Activated T-cell treated with anti-CD3 and anti-CD28 coated beads for 4 hours (primary cell): ENCODE data around the gene SNTG2.

ENCODE experiments used
- DNase-seq: peaks from one replicate; pipeline ENCODE4 v3.0.0-alpha.2; 2020

SNTG2 gene

GRCh38 chr2:1154710-1155594 lies 204.3 kb downstream of the SNTG2 start:
- DNase-seq: no peak

GRCh38 chr2:1156059-1156458 lies 205.4 kb downstream of the SNTG2 start:
- DNase-seq: no peak

GRCh38 chr2:1156531-1156930 lies 205.9 kb downstream of the SNTG2 start:
- no peak for DNase-seq

GRCh38 chr2:1157107-1157506 lies 206.5 kb downstream of the SNTG2 start:
- DNase-seq: no peak

GRCh38 chr2:1159013-1159412 lies 208.4 kb downstream of the SNTG2 start:
- DNase-seq: no peak

GRCh38 chr2:1162246-1162645 lies 211.6 kb downstream of the SNTG2 start:
- no peak for DNase-seq

- DNase-seq: peak; percentile 28
Measured at GRCh38 chr2:1162768-1163584, 212.3 kb downstream of the SNTG2 start.

GRCh38 chr2:1166976-1167375 lies 216.3 kb downstream of the SNTG2 start:
- DNase-seq: no peak

- DNase-seq: no peak
Measured at GRCh38 chr2:1168846-1169245, 218.2 kb downstream of the SNTG2 start.

- no peak for DNase-seq
Measured at GRCh38 chr2:1169291-1169949, 218.8 kb downstream of the SNTG2 start.

- no peak for DNase-seq
Measured at GRCh38 chr2:1170241-1170640, 219.6 kb downstream of the SNTG2 start.

GRCh38 chr2:1170711-1171110 lies 220.1 kb downstream of the SNTG2 start:
- DNase-seq: no peak

GRCh38 chr2:1173528-1173927 lies 222.9 kb downstream of the SNTG2 start:
- DNase-seq: no peak

- DNase-seq: no peak
Measured at GRCh38 chr2:1181893-1182292, 231.2 kb downstream of the SNTG2 start.

- no peak for DNase-seq
Measured at GRCh38 chr2:1183300-1183699, 232.7 kb downstream of the SNTG2 start.

GRCh38 chr2:1186421-1186820 lies 235.8 kb downstream of the SNTG2 start:
- DNase-seq: no peak

- DNase-seq: no peak
Measured at GRCh38 chr2:1187189-1187588, 236.5 kb downstream of the SNTG2 start.

GRCh38 chr2:1192121-1192520 lies 241.5 kb downstream of the SNTG2 start:
- no peak for DNase-seq

GRCh38 chr2:1193801-1194200 lies 243.2 kb downstream of the SNTG2 start:
- no peak for DNase-seq

GRCh38 chr2:1203772-1204171 lies 253.1 kb downstream of the SNTG2 start:
- DNase-seq: no peak

GRCh38 chr2:1205853-1206252 lies 255.2 kb downstream of the SNTG2 start:
- no peak for DNase-seq

GRCh38 chr2:1207962-1208510 lies 257.4 kb downstream of the SNTG2 start:
- DNase-seq: no peak

- DNase-seq: no peak
Measured at GRCh38 chr2:1208522-1208921, 257.9 kb downstream of the SNTG2 start.
